ENCODE results near the gene C10orf71.

The C10orf71 gene

DNA sequence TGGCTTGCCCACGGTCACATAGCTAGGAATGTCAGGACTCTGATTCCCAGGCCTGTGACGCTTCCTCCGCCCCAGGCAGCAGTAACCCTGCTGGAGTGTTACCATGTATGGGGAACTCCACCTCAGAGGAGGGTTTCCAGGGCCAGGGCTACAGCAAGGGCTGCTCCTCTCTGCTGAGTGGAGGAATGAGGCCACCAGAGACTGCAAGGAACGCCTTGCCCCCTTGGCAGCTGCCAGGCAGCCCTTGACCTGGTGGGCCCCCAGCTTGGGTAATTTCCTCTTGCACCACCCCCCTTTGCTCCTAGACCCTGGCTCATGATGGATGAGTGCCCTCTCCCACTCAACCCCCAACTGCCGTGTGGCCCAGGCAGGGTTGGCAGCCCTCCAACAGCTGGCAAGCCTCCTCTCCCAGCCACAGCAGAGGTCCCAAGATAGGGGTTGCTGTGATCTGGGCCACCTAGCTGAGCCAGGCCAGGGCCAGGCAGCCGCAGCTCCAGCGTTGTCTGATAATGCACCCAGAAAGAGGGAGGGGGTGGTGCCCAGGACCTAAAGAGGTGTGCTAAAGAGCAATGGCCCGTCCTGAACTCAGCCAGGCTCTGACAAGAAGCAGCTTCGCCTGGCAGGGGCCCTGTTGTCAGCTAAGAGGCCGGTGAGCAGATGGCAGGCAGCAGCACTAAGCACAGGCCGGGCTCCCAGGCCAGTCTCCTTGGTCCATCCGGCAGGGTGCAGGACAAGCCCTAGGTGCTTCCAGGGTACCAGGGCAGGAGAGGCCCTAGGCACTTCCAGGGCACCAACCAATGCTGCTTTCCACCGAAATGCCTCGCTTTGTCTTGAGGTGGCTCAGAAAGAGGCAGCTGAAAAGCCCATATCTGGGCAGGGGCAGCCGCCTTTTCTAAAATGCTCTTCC is 61.6 kb downstream of the C10orf71 start:
- no peak for DNase-seq (ENCODE audit: low read depth)

DNA sequence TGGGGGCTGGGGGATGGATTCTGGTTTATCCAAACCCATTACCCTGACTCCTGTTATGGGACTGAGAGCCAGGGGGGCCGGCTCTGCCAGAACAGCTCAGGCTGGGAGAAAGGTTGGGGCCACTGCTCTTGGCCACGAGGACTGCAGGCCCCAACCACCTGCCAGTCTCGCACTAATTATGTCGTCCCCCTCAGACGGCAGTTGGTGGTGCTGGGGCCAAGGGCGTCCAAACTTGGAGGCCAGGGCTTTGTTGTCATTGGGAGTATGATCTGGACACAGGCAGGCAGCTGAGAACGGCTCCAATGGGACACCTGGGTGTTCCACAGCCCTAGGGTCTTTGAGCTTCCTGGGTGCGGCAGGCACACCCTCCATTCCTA is 62.2 kb downstream of the C10orf71 start:
- DNase-seq (ENCODE audit: low read depth) = no peak

DNA sequence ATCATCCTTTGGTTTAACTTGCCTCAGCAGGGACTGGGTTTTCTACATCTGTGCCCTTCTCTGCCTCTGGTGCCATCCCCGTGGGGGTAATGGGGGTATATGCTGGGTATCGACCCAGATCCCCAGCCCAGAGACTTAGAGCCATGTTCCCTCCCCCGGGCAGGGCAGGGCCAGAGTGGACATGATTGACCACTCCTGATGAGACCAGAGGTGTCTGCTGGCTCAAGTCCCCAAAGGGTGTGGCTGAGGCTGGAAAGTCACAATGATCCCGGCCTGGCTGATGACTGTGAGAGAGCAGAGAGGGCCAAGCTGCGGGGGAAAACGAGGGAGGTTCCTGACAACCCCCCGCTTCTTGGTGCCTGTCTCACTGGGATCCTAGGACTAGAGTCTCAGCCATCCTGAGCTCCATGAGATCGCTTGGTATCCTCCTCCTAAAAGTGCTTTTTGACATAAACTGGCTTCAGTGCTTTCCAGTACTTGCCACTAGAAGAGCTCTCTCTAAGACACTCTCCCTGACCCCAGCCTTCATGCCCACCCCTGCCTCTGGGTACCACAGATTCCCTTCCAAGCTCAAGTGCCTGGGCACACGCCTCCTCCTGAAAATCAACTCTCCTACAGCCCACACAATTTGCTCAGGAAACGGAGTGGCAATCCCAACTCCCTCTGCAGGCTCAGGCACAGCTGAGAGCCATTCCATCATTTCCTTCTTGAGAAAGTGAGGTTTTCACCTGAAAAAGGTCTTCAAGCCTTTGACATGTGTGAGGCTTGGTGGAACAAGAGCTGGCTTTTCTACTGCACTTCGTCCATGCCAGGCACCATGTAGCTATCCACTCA is 63.0 kb downstream of the C10orf71 start:
- DNase-seq (ENCODE audit: low read depth) = no peak

DNA sequence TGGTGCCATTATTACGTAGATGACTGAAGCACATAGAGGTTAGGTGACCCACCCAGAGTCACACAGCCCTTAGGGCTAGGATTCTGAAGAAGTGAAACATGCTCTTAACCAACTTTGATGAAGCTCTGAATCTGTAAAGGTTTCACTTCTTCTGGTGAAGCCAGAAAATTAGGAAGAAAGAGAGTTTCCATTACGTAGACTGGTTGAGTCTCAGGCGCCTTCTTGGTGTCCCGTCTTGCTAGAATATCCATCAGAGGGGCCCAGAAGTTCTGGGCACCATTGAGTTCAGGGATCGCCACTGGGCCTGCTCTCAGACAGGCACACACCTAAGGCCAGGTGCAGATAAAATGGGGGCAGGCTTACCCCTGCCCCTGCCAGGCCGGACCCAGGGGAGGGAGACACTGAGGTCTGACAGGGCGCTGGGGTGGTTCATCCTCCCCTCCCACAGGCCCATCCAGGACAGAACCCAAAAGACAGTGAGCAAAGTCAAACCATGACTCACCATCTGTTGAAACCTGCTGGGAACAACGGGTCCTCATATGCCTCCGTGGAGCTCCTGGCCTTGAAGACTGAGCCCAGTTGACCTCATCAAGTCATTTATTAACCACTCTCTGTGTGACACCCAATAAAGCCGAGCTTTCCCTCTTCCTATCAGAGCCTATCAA is 63.8 kb downstream of the C10orf71 start:
- no peak for DNase-seq (ENCODE audit: low read depth)

DNA sequence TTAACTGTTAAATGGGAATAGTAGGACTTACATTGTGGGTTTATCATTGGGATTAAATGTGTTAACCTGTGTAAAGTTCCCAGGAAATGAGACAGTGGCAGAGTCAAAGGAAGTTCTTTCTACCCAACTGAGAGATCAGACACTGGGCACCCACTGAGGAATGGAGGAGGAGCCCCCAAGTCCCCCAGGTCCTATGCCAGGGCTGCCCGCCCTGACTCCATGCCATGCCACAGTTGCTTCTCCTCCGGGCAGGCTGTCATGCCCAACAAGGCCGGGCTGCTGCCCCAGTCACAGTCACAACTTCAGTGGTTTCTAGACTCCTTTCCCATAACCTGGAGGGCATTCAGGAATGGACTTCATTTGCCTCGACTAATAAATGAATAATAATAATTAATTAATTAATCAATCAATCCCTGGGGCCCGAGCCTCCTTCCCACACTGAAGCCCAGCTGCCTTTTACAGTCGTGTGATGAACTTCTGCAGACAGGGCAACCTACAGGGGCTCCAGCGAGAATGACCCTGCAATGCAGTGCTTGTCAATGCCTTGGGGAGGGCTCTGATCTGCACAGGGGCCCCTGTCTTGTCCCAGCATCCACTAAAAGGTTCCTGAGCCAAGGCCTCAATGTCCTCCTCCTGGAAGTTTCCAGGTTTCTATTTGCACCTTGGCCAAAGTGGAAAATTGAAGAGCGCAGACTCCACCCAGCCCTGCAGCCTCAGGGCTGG is 64.5 kb downstream of the C10orf71 start:
- DNase-seq (ENCODE audit: low read depth) = no peak

DNA sequence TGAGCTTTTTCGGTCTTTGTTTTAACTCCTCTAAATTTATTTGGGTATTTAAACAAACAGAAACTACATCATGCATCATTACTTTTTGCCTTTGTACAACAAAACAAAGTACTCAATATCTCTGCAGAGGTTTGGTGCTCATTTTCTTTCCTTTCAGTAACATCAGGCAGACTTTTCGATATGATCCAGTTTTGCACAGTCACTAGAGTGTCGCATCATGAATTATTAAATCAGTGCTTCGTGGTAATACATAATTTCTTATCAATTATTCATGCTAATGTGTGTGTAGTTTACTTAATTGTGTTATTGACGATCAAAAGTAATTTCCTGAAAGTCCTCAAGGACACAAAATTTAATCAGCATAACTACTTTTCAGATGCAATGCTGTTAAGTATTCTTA is 65.1 kb downstream of the C10orf71 start:
- no peak for DNase-seq (ENCODE audit: low read depth)

DNA sequence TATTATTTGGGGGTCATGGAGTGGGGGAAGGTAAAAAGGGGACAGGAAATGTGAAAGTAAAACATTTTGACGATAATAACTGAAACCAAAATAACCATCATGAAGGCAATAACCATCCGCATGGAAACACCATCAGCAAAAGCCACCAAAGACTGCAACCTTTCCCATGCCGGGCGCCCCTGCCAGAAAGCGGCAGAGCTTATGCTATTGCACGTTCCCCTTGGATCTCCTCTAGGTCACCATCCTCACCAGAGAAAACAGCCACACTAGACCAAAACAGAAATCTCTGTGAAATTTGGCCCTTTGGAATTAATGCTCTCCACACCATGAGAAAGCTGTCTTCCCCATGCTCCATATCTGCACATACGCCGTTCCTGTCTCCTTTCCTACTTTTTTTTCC is 65.8 kb downstream of the C10orf71 start:
- DNase-seq (ENCODE audit: low read depth) = no peak

DNA sequence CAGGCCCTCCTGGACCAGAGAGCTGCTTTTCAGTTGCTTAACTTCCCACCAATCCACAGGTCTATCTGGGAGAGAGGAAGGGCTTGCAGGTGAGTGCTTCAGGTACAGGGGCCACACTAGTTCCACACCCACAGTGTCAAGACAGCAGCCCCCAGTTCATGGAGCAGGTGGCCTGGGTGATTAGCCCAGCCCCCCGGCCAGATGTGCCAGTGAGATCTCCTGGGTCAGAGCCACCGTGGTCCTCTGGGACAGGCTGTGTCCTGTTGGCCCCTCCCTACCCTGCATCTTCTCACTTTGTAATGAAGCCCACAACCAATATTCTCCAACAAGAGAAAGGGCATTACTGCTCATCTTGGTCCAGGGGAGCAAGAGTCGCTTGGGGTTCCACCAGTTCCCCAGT is 66.3 kb downstream of the C10orf71 start:
- DNase-seq (ENCODE audit: low read depth) = no peak

DNA sequence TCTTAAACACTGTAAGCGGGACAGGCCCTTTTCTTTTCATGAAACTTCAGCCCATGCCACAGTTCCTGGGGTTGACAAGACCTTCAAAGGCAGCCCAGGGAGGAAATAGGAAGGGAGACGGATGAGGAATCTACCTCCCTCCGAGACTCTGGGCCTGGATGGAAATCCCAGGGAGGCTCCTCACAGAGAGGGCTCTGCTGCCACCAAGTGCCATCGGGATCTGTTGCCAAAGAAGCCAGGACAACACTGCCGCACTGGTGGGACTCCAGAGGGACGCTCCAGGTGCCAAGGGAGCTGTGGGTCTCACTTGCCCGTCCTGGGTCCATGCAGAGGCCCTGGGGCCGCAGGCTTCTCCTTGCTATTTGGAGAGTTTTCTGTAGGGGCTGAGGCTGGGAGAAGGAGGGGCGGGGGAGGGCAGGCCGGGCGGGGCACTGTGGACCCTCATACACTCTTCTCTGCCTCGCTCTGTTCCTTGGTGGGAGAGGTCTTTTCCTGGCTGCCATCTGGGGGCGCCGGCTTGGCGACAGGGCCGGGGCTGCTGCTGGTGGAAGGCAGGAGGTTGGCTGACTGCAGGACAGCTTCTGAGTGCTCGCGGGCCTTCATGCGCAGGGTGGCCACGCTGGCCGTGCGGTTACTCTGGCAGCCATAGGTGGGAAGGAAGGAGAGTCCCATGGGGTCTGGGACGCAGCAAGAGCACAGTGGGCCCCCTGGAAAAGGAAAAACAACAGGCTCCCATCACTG is 66.9 kb downstream of the C10orf71 start:
- DNase-seq (ENCODE audit: low read depth) = no peak

DNA sequence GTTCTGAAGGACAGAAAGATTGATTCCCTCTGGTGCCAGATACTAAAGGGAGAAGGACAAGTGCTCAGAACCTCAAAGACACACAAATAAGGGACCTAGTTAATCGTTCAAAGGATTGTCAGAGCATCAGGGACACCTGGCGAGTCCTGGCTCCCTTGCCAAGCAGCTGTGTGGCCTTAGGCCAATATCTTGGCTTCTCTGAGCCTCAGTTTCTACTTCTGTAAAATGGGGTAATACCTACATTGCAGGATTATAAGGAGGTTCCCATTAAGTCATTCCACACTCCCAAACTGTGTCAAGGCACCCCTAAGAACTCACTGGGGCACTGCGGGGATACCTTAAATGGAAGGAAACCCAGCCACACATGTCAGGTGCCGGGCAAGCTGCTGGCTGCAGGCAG is 67.5 kb downstream of the C10orf71 start:
- DNase-seq (ENCODE audit: low read depth) = no peak

DNA sequence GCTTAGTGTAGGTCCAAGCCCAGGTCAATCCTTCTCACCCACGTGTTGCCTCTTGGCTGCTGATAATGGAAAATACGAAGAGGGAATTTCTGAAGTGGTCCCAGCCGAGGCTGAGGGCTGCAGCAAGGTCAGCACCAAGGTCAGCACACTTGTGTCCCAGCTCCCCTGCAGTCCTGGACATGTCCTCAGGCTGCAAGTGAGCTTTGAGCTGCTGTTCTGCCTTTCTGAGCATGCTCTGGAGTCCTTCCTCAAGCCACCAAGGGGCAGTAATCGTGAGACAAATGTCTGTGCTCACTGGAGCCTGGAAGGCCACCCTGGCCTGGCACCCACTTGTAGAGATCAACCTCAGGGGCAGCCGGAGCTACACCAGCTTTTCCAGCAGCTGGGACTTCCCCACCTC is 68.6 kb downstream of the C10orf71 start:
- DNase-seq (ENCODE audit: low read depth) = no peak

DNA sequence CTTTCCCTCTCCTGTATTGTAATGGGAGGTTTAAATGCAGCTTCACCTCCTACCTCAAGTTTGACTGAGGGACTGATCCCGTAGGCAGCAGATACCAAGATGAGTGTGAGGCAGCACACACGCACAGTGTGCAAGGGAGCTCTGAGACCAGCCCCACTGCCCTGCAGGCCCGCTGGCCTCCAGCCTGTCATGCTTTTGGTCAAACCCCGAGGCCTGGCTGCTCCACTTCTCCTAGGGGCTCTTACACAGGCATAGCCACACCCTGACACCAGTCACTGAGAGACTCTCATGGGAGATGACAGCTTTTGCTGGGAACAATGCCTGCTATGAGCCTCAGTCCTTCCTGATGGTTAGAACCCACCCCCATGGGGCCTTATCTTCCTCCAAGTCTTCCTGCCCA is 69.3 kb downstream of the C10orf71 start:
- DNase-seq (ENCODE audit: low read depth) = no peak

DNA sequence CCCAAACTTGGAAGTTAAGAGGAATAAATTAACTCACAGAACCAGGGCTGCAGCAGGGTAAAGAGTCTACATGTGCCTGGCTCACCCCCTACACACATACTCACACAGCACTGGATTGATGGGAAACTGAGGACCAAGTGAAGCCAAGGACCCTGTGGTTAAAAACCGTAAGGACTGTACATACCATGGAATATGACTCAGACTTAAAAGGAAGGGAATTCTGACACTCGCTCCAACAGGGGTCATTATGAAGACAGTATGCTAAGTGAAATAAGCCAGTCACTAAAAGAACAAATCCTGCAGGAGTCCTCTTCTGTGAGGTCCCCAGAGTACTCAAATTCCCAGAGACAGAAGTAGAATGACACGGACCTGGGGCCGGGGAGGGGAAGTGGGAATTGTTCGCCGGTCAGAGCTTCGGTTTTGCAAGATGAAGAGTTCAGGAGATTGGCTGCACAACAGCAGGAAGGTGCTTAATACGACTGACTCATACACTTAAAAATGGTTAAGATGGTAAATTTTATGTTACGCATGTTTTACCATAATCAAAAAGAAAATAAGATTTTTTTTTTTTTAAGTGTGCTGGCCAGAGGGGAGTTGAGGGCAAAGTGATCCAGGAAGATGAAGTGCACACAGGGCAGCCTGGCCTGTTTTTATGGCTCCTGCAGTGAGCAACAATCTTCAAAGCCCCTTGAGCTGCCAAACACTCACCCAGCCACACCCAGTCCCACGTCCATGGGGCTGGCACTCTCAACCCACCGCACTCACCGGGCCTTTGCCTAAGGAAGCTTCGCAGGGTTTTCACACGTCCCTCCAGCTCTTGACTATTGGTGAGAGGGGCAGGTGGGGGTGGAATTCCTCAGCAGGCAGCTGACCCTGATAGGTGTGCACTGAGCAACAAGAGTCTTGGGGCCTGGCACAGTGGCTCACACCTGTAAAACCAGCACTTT is 70.5 kb downstream of the C10orf71 start:
- peak; percentile 24 for DNase-seq (ENCODE audit: low read depth)

DNA sequence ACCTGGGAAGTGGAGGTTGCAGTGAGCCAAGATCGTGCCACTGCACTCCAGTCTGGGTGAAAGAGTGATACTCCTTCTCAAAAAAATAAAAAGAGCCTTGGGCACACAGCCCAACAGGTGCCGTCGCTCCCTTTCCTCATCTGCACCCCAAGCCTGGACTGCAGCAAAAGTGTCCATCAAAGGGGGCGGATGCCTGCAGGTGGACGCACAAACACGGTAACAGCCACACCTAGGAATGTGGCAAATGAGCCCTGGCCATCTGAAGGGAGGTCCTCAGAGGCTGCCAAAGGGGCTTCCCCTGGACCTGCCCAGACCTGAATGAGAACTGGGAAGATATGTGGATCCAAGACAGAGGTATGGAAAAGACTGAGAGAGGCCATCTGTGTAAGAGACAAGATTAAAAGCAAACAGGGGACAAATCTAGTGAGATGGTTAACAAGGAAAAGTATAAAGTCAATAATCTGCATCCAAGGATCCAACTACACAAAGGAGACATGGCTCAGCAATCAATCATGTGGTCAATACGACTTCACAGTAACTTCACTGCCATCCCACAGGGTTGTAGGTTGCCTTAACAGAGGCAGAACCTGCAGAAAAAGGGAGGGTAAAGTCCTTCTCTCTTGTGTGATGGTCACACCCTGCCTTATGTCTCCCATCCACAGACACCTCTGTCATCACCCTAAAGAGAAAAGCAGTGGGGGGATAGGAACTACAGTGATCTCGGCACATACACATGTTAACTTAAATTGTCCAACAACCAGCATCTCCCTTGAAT is 71.5 kb downstream of the C10orf71 start:
- no peak for DNase-seq (ENCODE audit: low read depth)

DNA sequence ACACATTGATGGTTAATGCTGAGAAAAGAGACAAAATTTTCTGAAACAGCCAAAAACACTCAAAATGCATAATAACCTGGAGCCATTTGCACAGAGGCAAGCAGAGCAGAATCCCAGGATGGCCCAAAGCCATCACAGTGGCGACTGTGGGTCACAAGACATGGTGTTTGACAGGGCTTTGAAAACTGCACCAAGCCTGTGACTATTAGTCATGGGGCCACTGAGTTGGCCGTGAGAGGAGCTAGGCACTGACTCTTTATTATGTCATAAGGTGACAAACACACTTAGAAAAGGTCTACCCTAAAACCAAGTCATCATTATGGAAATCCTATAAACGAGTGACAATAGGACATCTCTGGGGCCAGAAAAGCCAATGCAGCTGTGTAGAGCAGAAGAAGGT is 73.0 kb downstream of the C10orf71 start:
- DNase-seq (ENCODE audit: low read depth) = no peak

DNA sequence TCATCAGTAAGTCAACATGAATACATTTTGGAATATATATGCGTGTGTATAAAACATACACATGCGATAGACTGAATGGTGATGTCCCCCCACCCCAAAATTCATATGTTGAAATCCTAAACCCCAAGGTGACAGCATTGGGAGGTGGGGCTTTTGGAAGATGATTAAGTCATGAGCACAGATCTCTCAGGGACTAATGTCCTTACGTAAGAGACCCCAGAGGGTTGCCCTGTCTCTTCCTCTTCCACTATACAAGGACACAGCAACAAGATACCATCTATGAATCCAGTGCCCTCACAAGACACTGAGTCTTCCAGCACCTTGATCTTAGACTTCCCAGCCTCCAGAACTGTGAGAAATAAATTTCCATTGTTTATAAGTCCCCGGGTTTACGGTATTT is 74.4 kb downstream of the C10orf71 start:
- no peak for DNase-seq (ENCODE audit: low read depth)

DNA sequence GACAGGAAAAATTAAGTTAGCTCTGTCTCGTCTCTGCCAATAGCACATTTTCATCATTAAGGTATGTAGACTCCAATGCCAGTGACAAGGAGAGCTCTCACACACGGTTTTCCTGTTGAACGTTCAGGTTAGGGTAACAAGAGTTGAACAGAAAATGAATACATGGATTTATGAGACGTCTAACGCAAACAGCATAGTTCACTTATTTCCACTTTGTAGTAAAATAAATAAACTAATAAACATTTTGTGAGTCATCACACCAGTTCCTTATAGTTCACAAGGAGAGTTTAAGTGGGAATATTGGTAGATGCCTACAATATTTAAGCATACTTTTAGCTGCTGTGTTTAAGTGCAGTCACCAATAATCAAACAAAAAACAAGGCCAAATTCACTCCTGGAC is 75.8 kb downstream of the C10orf71 start:
- DNase-seq (ENCODE audit: low read depth) = no peak

DNA sequence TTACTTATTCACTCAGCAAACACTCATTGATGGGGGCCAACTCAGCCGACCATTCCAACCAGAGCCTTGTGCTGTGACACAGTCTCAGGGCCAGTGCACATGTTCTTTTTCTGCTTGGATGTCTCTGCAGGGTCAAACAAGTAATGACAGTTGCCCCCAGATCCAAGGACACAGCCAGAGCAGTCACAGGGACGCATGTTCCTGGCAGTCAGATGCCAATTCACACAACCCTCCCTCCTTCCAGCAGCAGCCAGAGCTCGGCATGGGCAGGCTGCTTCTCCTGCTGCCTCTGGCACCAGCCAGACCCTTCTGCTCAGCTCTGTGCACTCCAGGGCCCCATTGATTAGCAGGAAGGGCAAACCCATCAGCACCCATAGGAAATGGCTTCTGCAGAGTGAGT is 76.6 kb downstream of the C10orf71 start:
- no peak for DNase-seq (ENCODE audit: low read depth)
